Testis (tissue), 2 donors: ENCODE data around the gene YPEL3.

Source experiments
- CTCF ChIP-seq, 3 experiments: fragments of 450-650 bp in 2 of 3; fragments of 200-600 bp in 1 of 3; sonication (generic) in 1 of 3; IDR thresholded peaks; one replicate each; pipeline ENCODE4 v1.5.1; 2016 to 2019; ENCODE audit warnings: antibody characterized with exemption in 3 of 3, mild to moderate bottlenecking in 2 of 3, moderate library complexity in 1 of 3
- POLR2A ChIP-seq: fragments of 450-650 bp; IDR thresholded peaks from one replicate; pipeline ENCODE4 v1.6.1; 2017; ENCODE audit warnings: antibody characterized with exemption, mild to moderate bottlenecking, moderate library complexity

GRCh38 chr16:30087181-30087898, 8.7 kb downstream of the YPEL3 start:
- TF ChIP-seq POLR2A (no peak), CTCF (IDR thresholded peaks at IDR 0.05) (no peak)
